SU-DHL-6 (cell line): ENCODE data around the gene SMYD4.

Experiments used
- H2AFZ ChIP-seq: fragments of 200-600 bp; sonication (generic); 2 replicates; pipeline ENCODE4 v1.6.1; 2014; ENCODE audit warnings: low read depth, mild to moderate bottlenecking, moderate library complexity, mixed read lengths, antibody characterized with exemption, low read length; ENCODE audit not compliant: severe bottlenecking
- H3F3A ChIP-seq: fragments of 200-600 bp; shearing (Covaris generic); 2 replicates; pipeline ENCODE4 v1.6.0; 2016; ENCODE audit warnings: antibody characterized with exemption, mild to moderate bottlenecking; ENCODE audit not compliant: insufficient read depth
- H3K27ac ChIP-seq: fragments of 200-600 bp; sonication (generic); 2 replicates; pipeline ENCODE4 v1.5.1; 2016; ENCODE audit warnings: low read depth, mild to moderate bottlenecking, low read length, moderate library complexity, mixed read lengths
- H3K27me3 ChIP-seq: fragments of 200-600 bp; sonication (generic), shearing (Covaris generic); 2 replicates; pipeline ENCODE4 v1.6.0; 2014; ENCODE audit warnings: mild to moderate bottlenecking, low read length
- H3K36me3 ChIP-seq: fragments of 200-600 bp; sonication (generic); 2 replicates; pipeline ENCODE4 v1.6.1; 2014; ENCODE audit warnings: mild to moderate bottlenecking, low read length, mixed read lengths
- H3K4me2 ChIP-seq: fragments of 300-600, 200-600 bp; shearing (Covaris generic), sonication (generic); 2 replicates; pipeline ENCODE4 v1.6.0; 2014; ENCODE audit warnings: low read length, low read depth, mild to moderate bottlenecking; ENCODE audit not compliant: poor library complexity, severe bottlenecking
- H3K4me3 ChIP-seq: fragments of 200-600 bp; sonication (generic); 2 replicates; pipeline ENCODE4 v1.5.1; 2014; ENCODE audit warnings: antibody characterized with exemption, low read length, mild to moderate bottlenecking, mixed read lengths; ENCODE audit not compliant: insufficient read depth, poor library complexity, severe bottlenecking
- H3K79me2 ChIP-seq: fragments of 200-600 bp; sonication (generic); 2 replicates; pipeline ENCODE4 v1.6.1; 2014; ENCODE audit warnings: mild to moderate bottlenecking, low read length, moderate library complexity; ENCODE audit not compliant: insufficient read depth
- H3K9ac ChIP-seq: fragments of 200-600 bp; sonication (generic); 2 replicates; pipeline ENCODE4 v1.7.0; 2014; ENCODE audit warnings: mild to moderate bottlenecking, low read length
- H3K9me2 ChIP-seq: fragments of 200-600 bp; sonication (generic); replicated peaks from 2 replicates; pipeline ENCODE4 v1.6.1; 2014; ENCODE audit warnings: low read length; ENCODE audit not compliant: insufficient read depth
- H3K9me3 ChIP-seq: fragments of 200-600 bp; sonication (generic); 2 replicates; pipeline ENCODE4 v1.6.1; 2014; ENCODE audit warnings: low read length, mixed read lengths; ENCODE audit not compliant: insufficient read depth
- H4K20me1 ChIP-seq: fragments of 200-600 bp; sonication (generic); 2 replicates; pipeline ENCODE4 v1.6.1; 2014; ENCODE audit warnings: low read depth, mild to moderate bottlenecking, antibody characterized with exemption, low read length, moderate library complexity, mixed read lengths
- CTCF ChIP-seq: fragments of 200-600 bp; sonication (generic); IDR thresholded peaks from one replicate; pipeline ENCODE4 v1.5.1; 2017; ENCODE audit warnings: antibody characterized with exemption, mild to moderate bottlenecking, low read length, moderate library complexity; ENCODE audit not compliant: insufficient read depth, poor library complexity, severe bottlenecking
- EZH2phosphoT487 ChIP-seq: fragments of 200-600 bp; sonication (generic), shearing (Covaris generic); conservative IDR thresholded peaks from 2 replicates; pipeline ENCODE4 v1.6.1; 2018; ENCODE audit warnings: mild to moderate bottlenecking, antibody characterized with exemption, low read length, moderate library complexity, mixed read lengths

SMYD4 gene

GRCh38 chr17:1829592-1830257, at the start of gene SMYD4, which contains the start of gene RPA1:
Gene SMYD4, minus strand, starts transcription at chr17:1829902. Its CDS starts 1,908 bp downstream, at chr17:1827994.
Gene RPA1, plus strand, starts transcription at chr17:1830005. Its CDS starts 89 bp downstream, at chr17:1830094.
- Histone ChIP-seq H3K27ac (peak within 1 kb of the TSS; percentile 56), H3K9ac (peak within 1 kb of the TSS; percentile 88), H3K9me2 (no peaks in the 10 kb centered on the region), H2AFZ (peak within 1 kb of the TSS; percentile 65), H3K4me2 (peak within 1 kb of the TSS; percentile 84), H3K9me3 (no peaks in the 10 kb centered on the region), H4K20me1 (no peaks in the 10 kb centered on the region; the same call in 1 of the 2 replicates), H3K27me3 (no peaks in the 10 kb centered on the region), H3K79me2 (peaks cover 70% of the 10 kb centered on the region), H3F3A (no peaks in the 10 kb centered on the region; the same call in 1 of the 2 replicates), H3K36me3 (0 out of 2 replicates have a peak, but pooled peaks cover 4% of the 10 kb centered on the region), H3K4me3 (peak within 1 kb of the TSS; percentile 96)
- no peak for TF ChIP-seq EZH2phosphoT487
- TF ChIP-seq CTCF, result no peak

- no peak overlapping the region for H2AFZ ChIP-seq
- peaks cover 35% of the 10 kb centered on the region; the same call in 1 of the 2 replicates for H3K36me3 ChIP-seq
- H4K20me1 ChIP-seq, result 0 out of 2 replicates have a peak, but pooled peaks cover 3% of the 10 kb centered on the region
- H3K9me3 ChIP-seq, result no peaks in the 10 kb centered on the region
- no peak overlapping the region for H3K27ac ChIP-seq
- no peak overlapping the region for H3K4me2 ChIP-seq
- no peaks in the 10 kb centered on the region for H3K27me3 ChIP-seq
- no peaks in the 10 kb centered on the region for H3K9me2 ChIP-seq
- no peak overlapping the region for H3K4me3 ChIP-seq
- H3K79me2 ChIP-seq, result no peaks in the 10 kb centered on the region
- TF ChIP-seq CTCF (no peak), EZH2phosphoT487 (no peak)
- H3F3A ChIP-seq, result no peaks in the 10 kb centered on the region
- H3K9ac ChIP-seq, result no peak overlapping the region
These were observed 48.9 kb upstream of the SMYD4 start for GRCh38 chr17:1878419-1879121.

- H3K9me3 ChIP-seq, result no peaks in the 10 kb centered on the region
- H3K79me2 ChIP-seq, result no peaks in the 10 kb centered on the region
- no peaks in the 10 kb centered on the region for H3K27me3 ChIP-seq
- H2AFZ ChIP-seq, result no peak overlapping the region
- H3K9ac ChIP-seq, result no peak overlapping the region
- 0 out of 2 replicates have a peak, but pooled peaks cover 3% of the 10 kb centered on the region for H4K20me1 ChIP-seq
- H3K9me2 ChIP-seq, result no peaks in the 10 kb centered on the region
- TF ChIP-seq EZH2phosphoT487, result no peak
- TF ChIP-seq CTCF, result no peak
- H3F3A ChIP-seq, result no peaks in the 10 kb centered on the region
- H3K36me3 ChIP-seq, result peaks cover 50% of the 10 kb centered on the region
- no peak overlapping the region for H3K4me2 ChIP-seq
- no peak overlapping the region for H3K27ac ChIP-seq
- H3K4me3 ChIP-seq, result no peak overlapping the region
These were observed 45.9 kb upstream of the SMYD4 start for GRCh38 chr17:1875597-1875996.
